Measurements from ENCODE around the gene SLC43A1.

SLC43A1 gene

DNA sequence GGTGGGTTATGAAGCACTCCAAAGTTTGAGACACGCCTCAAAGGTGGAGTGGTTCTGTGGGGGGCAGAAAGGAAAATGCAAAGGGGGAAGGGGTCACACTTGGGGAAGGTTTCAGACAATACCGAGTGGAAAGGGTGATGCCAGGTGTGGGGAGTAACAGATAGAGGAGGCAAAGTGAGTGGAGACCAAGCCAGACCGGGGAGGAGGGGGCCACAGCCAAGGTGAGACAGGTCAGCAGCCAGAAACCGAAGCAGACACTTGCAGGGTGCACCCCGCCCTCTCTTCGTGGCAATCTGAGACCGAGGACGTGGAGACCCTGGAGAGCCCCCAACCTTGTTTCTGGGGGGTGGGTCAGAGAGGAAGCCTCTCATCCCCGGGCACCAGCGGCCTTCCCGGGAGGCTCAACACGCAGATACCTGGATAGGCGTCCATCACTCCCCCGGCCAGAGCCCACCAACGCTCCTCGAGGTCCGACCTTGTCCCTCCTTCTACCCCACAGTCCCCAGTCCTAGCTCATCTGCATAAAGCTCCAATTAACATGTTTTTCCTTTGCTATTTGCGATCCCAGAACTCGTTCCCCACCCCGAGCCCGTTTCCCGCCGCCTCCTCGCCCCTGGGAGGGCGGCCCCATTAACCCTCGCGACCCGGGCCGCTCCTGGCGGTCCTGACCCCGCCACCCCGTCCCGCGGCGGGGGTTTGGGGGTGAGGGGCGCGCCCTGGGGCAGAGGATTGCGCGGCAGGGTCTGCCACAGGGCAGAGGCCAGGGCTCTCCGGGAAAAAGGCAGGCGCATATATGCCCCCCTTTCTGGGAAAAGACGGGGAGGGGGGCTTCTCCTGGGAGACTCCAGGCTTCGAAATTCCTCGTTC is 33.4 kb downstream of the SLC43A1 start:
- Histone ChIP-seq H3K27me3 (ENCODE audit: control insufficient read depth in 1 of 2, insufficient read depth in 1 of 2, low read length in 2 of 2) (peaks cover 27 to 75% of the 10 kb centered on the region in 2 experiments), H2BK120ac (ENCODE audit: low read depth, low read length) (no peak overlapping the region), H2BK15ac (ENCODE audit: low read depth, poor library complexity, severe bottlenecking) (no peak overlapping the region), H3K4ac (ENCODE audit: low read depth in 1 of 2, low read length in 2 of 2) (no peak overlapping the region), H3K9me3 (ENCODE audit: control insufficient read depth, low read length) (no peaks in the 10 kb centered on the region), H3K9ac (ENCODE audit: low read length) (peak overlapping the region; percentile 75), H4K8ac (ENCODE audit: low read length) (no peak overlapping the region), H3K18ac (ENCODE audit: low read depth in 1 of 2, low read length in 2 of 2) (no peak overlapping the region), H3K79me1 (replicated peaks; ENCODE audit: low read length, poor library complexity, severe bottlenecking) (no peaks in the 10 kb centered on the region), H3K4me1 (ENCODE audit: control insufficient read depth, insufficient read depth, low read depth, low read length) (peaks cover 11% of the 10 kb centered on the region), H2BK12ac (ENCODE audit: low read length in 2 of 2) (no peak overlapping the region), H3K14ac (ENCODE audit: low read length in 2 of 2) (no peak overlapping the region), H2AK5ac (ENCODE audit: low read length, severe bottlenecking) (no peak overlapping the region), H3K27ac (ENCODE audit: low read length, poor library complexity, severe bottlenecking) (no peak overlapping the region), H3K23ac (ENCODE audit: low read length in 2 of 2) (no peak overlapping the region), H3K36me3 (ENCODE audit: control insufficient read depth in 1 of 2, insufficient read depth in 2 of 2, low read depth in 1 of 2, low read length in 2 of 2) (peaks cover 6 to 15% of the 10 kb centered on the region in 2 experiments), H4K91ac (ENCODE audit: low read length) (no peak overlapping the region), H3K4me2 (ENCODE audit: low read length, poor library complexity, severe bottlenecking) (peak overlapping the region; percentile 95), H2AFZ (ENCODE audit: low read depth, low read length) (no peak overlapping the region), H3K4me3 (ENCODE audit: insufficient read depth in 1 of 2, low read depth in 1 of 2, low read length in 2 of 2) (peak overlapping the region; percentile 33 to 76), H2BK5ac (ENCODE audit: low read depth, low read length, poor library complexity, severe bottlenecking) (no peak overlapping the region)
- no peak for DNase-seq
- WGBS: 7% methylated on average over 31 of the region's 44 CpGs

DNA sequence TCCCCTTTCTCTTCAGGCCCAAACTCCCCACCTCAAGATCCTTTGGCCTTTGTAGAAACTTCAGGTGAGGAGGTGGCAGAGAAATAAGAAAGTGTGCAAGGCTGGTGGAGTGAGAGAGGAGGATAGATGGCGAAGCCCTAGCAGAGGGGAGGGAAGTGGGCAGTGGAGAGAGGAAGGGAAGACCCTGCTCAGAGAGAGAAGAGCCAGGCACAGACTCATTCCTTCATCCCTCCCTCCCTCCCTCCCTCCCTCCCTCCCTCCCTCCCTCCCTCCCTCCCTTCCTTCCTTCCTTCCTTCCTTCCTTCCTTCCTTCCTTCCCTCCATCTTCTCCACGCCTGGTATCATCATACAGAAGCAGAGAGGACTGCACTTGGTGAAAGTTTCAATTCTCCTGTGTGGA is 34.2 kb downstream of the SLC43A1 start:
- no peak overlapping the region for H3K14ac ChIP-seq (ENCODE audit: low read length in 2 of 2)
- H3K4ac ChIP-seq (ENCODE audit: low read depth in 1 of 2, low read length in 2 of 2): no peak overlapping the region
- H3K23ac ChIP-seq (ENCODE audit: low read length in 2 of 2): no peak overlapping the region
- H3K18ac ChIP-seq (ENCODE audit: low read depth in 1 of 2, low read length in 2 of 2): no peak overlapping the region
- H2BK12ac ChIP-seq (ENCODE audit: low read length in 2 of 2): no peak overlapping the region
- H3K36me3 ChIP-seq (ENCODE audit: control insufficient read depth in 1 of 2, insufficient read depth in 2 of 2, low read depth in 1 of 2, low read length in 2 of 2): peaks cover 6 to 12% of the 10 kb centered on the region in 2 experiments
- H2BK15ac ChIP-seq (ENCODE audit: low read depth, poor library complexity, severe bottlenecking): no peak overlapping the region
- no peak overlapping the region for H2BK5ac ChIP-seq (ENCODE audit: low read depth, low read length, poor library complexity, severe bottlenecking)
- H3K9me3 ChIP-seq (ENCODE audit: control insufficient read depth, low read length): no peaks in the 10 kb centered on the region
- no peak overlapping the region for H2BK120ac ChIP-seq (ENCODE audit: low read depth, low read length)
- WGBS: no CpG with 5 or more reads among the region's 2 CpGs
- H2AFZ ChIP-seq (ENCODE audit: low read depth, low read length): no peak overlapping the region
- H3K4me1 ChIP-seq (ENCODE audit: control insufficient read depth, insufficient read depth, low read depth, low read length): peaks cover 18% of the 10 kb centered on the region
- no peak for DNase-seq
- H3K27ac ChIP-seq (ENCODE audit: low read length, poor library complexity, severe bottlenecking): no peak overlapping the region
- H3K9ac ChIP-seq (ENCODE audit: low read length): no peak overlapping the region
- no peak overlapping the region for H3K4me3 ChIP-seq (ENCODE audit: insufficient read depth in 1 of 2, low read depth in 1 of 2, low read length in 2 of 2)
- peaks cover 33 to 82% of the 10 kb centered on the region in 2 experiments for H3K27me3 ChIP-seq (ENCODE audit: control insufficient read depth in 1 of 2, insufficient read depth in 1 of 2, low read length in 2 of 2)
- no peak overlapping the region for H4K91ac ChIP-seq (ENCODE audit: low read length)
- no peak overlapping the region for H4K8ac ChIP-seq (ENCODE audit: low read length)
- no peaks in the 10 kb centered on the region for H3K79me1 ChIP-seq (replicated peaks; ENCODE audit: low read length, poor library complexity, severe bottlenecking)
- no peak overlapping the region for H2AK5ac ChIP-seq (ENCODE audit: low read length, severe bottlenecking)
- no peak overlapping the region for H3K4me2 ChIP-seq (ENCODE audit: low read length, poor library complexity, severe bottlenecking)

DNA sequence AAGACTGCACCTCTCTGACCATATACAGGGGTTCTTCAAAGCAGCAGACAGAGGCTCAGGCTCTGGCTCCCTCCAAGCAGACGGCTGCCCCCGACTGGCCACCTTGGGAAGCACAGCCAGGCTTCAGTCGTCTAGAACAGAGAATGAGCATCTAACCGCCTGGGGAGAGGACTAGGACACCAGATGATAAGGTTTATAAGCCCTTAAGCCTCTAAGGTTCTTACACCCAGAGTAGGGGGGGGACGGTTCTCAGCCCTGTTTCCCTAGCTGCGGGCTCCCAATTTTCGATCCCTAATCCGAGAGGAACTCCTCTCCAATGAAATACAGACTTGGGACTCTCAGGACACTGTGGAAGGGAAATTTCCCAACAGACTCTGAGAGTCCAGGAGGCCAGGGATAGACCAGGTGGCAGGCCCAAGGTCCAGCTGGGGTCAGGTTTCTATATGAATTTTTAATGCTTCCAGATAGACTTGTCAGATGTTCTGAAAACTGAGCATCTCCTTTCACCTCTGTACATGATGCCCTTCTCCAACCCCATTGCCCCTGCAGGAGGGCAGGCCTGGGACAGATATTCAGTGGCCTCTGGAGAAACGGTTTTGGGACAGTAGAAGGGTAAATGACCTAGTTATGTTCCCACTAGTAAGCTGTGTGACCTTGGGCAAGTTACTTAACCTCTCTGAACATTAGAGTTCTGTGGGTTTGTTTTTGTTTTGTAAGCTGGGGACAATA is 34.9 kb downstream of the SLC43A1 start:
- Histone ChIP-seq H2BK120ac (ENCODE audit: low read depth, low read length) (no peak overlapping the region), H3K4me1 (ENCODE audit: control insufficient read depth, insufficient read depth, low read depth, low read length) (peaks cover 22% of the 10 kb centered on the region), H2AFZ (ENCODE audit: low read depth, low read length) (no peak overlapping the region), H3K18ac (ENCODE audit: low read depth in 1 of 2, low read length in 2 of 2) (no peak overlapping the region), H3K79me1 (replicated peaks; ENCODE audit: low read length, poor library complexity, severe bottlenecking) (no peaks in the 10 kb centered on the region), H3K9ac (ENCODE audit: low read length) (no peak overlapping the region), H3K27ac (ENCODE audit: low read length, poor library complexity, severe bottlenecking) (no peak overlapping the region), H3K4me2 (ENCODE audit: low read length, poor library complexity, severe bottlenecking) (no peak overlapping the region), H2BK12ac (ENCODE audit: low read length in 2 of 2) (no peak overlapping the region), H3K23ac (ENCODE audit: low read length in 2 of 2) (no peak overlapping the region), H4K91ac (ENCODE audit: low read length) (no peak overlapping the region), H2BK5ac (ENCODE audit: low read depth, low read length, poor library complexity, severe bottlenecking) (no peak overlapping the region), H4K8ac (ENCODE audit: low read length) (no peak overlapping the region), H3K14ac (ENCODE audit: low read length in 2 of 2) (no peak overlapping the region), H3K4ac (ENCODE audit: low read depth in 1 of 2, low read length in 2 of 2) (no peak overlapping the region), H3K27me3 (ENCODE audit: control insufficient read depth in 1 of 2, insufficient read depth in 1 of 2, low read length in 2 of 2) (peaks cover 40 to 88% of the 10 kb centered on the region in 2 experiments), H3K4me3 (ENCODE audit: insufficient read depth in 1 of 2, low read depth in 1 of 2, low read length in 2 of 2) (no peak overlapping the region), H2AK5ac (ENCODE audit: low read length, severe bottlenecking) (no peak overlapping the region), H3K36me3 (ENCODE audit: control insufficient read depth in 1 of 2, insufficient read depth in 2 of 2, low read depth in 1 of 2, low read length in 2 of 2) (peaks cover 6 to 9% of the 10 kb centered on the region in 2 experiments), H3K9me3 (ENCODE audit: control insufficient read depth, low read length) (no peaks in the 10 kb centered on the region), H2BK15ac (ENCODE audit: low read depth, poor library complexity, severe bottlenecking) (no peak overlapping the region)
- 24% methylated on average over 9 of the region's 9 CpGs for WGBS
- peak; percentile 53 for DNase-seq

DNA sequence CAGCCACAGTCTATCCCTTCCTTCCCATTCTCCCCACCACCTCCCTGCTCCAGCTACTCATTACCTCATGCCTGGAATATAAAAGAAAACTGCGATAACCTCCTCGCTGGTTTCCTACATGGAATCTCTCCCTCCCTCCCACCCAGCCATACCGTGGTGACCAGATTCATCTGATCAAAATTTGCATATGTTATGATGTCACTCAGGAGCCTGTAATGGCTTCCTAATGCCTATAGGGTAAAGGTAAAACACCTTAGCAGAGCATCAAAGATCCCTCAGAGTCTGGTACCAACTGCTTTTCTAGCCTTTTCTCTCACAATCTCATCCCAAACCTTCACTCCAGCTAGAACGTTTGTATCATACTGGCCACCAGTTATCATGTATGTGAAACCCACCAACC is 35.6 kb downstream of the SLC43A1 start:
- Histone ChIP-seq H3K27me3 (ENCODE audit: control insufficient read depth in 1 of 2, insufficient read depth in 1 of 2, low read length in 2 of 2) (peaks cover 45 to 95% of the 10 kb centered on the region in 2 experiments), H3K36me3 (ENCODE audit: control insufficient read depth in 1 of 2, insufficient read depth in 2 of 2, low read depth in 1 of 2, low read length in 2 of 2) (peaks cover 3 to 4% of the 10 kb centered on the region in 2 experiments), H2AK5ac (ENCODE audit: low read length, severe bottlenecking) (no peak overlapping the region), H2BK12ac (ENCODE audit: low read length in 2 of 2) (no peak overlapping the region), H3K4me3 (ENCODE audit: insufficient read depth in 1 of 2, low read depth in 1 of 2, low read length in 2 of 2) (no peak overlapping the region), H3K18ac (ENCODE audit: low read depth in 1 of 2, low read length in 2 of 2) (no peak overlapping the region), H2BK15ac (ENCODE audit: low read depth, poor library complexity, severe bottlenecking) (no peak overlapping the region), H3K4me1 (ENCODE audit: control insufficient read depth, insufficient read depth, low read depth, low read length) (peaks cover 22% of the 10 kb centered on the region), H3K9me3 (ENCODE audit: control insufficient read depth, low read length) (no peaks in the 10 kb centered on the region), H4K91ac (ENCODE audit: low read length) (no peak overlapping the region), H2BK5ac (ENCODE audit: low read depth, low read length, poor library complexity, severe bottlenecking) (no peak overlapping the region), H2AFZ (ENCODE audit: low read depth, low read length) (no peak overlapping the region), H2BK120ac (ENCODE audit: low read depth, low read length) (no peak overlapping the region), H3K27ac (ENCODE audit: low read length, poor library complexity, severe bottlenecking) (no peak overlapping the region), H4K8ac (ENCODE audit: low read length) (no peak overlapping the region), H3K79me1 (replicated peaks; ENCODE audit: low read length, poor library complexity, severe bottlenecking) (no peaks in the 10 kb centered on the region), H3K9ac (ENCODE audit: low read length) (no peak overlapping the region), H3K4ac (ENCODE audit: low read depth in 1 of 2, low read length in 2 of 2) (no peak overlapping the region), H3K4me2 (ENCODE audit: low read length, poor library complexity, severe bottlenecking) (no peak overlapping the region), H3K14ac (ENCODE audit: low read length in 2 of 2) (no peak overlapping the region), H3K23ac (ENCODE audit: low read length in 2 of 2) (no peak overlapping the region)
- 52% methylated on average over 4 of the region's 4 CpGs for whole genome bisulfite sequencing
- DNase-seq: no peak

Data from mesenchymal stem cell (in vitro differentiated cells and primary cell).